GM12878 (cell line): ENCODE measurements around the gene EYS.

Experiments used
- BRCA1 ChIP-seq: IDR thresholded peaks from 2 replicates; pipeline ENCODE4 v1.6.1; 2011; ENCODE audit warnings: low read depth, low read length, improper control_type of control experiment
- CREM ChIP-seq: IDR thresholded peaks from 2 replicates; pipeline ENCODE4 v1.6.1; 2014; ENCODE audit warnings: antibody characterized with exemption, low read depth
- HDGF ChIP-seq: fragments of 450-650 bp; IDR thresholded peaks from 2 replicates; pipeline ENCODE4 v1.6.1; 2016; ENCODE audit warnings: antibody characterized with exemption
- POLR2AphosphoS5 ChIP-seq: IDR thresholded peaks from 2 replicates; pipeline ENCODE4 v1.6.1; 2011; ENCODE audit warnings: mild to moderate bottlenecking, low read length, inconsistent platforms
- RFX5 ChIP-seq: IDR thresholded peaks from 2 replicates; pipeline ENCODE4 v1.6.1; 2011; ENCODE audit warnings: low read depth, low read length, improper control_type of control experiment
- SIN3A ChIP-seq: IDR thresholded peaks from 2 replicates; pipeline ENCODE4 v1.6.1; 2012; ENCODE audit warnings: low read depth, low read length, improper control_type of control experiment
- TAF1 ChIP-seq: IDR thresholded peaks from 2 replicates; pipeline ENCODE4 v1.6.1; 2011; ENCODE audit warnings: mild to moderate bottlenecking, low read depth, low read length, borderline replicate concordance
- TBL1XR1 ChIP-seq: IDR thresholded peaks from 2 replicates; pipeline ENCODE4 v1.6.1; 2012; ENCODE audit warnings: low read depth, low read length, improper control_type of control experiment
- ZNF217 ChIP-seq: fragments of 450-650 bp; IDR thresholded peaks from 2 replicates; pipeline ENCODE4 v1.6.1; 2017; ENCODE audit warnings: antibody characterized with exemption, mild to moderate bottlenecking
- ZNF274 ChIP-seq: IDR thresholded peaks from one replicate; pipeline ENCODE4 v1.8.0; 2011; ENCODE audit not compliant: insufficient read length, insufficient read depth
- TF ChIP-seq, protein P1 (sequence below): IDR thresholded peaks from 2 replicates; pipeline ENCODE4 v1.6.1; 2012; ENCODE audit warnings: low read depth, low read length, improper control_type of control experiment
- TF ChIP-seq, protein P2 (sequence below), 3 experiments: IDR thresholded peaks in 2 of 3; conservative IDR thresholded peaks in 1 of 3; 2 replicates each; pipeline ENCODE4 v1.5.1; 2011; ENCODE audit warnings: low read depth in 3 of 3, low read length in 3 of 3, mild to moderate bottlenecking in 3 of 3, control low read depth in 2 of 3, moderate library complexity in 2 of 3, inconsistent platforms in 1 of 3, mixed read lengths in 1 of 3; ENCODE audit not compliant: control insufficient read depth in 2 of 3, insufficient read depth in 1 of 3; ENCODE audit errors: extremely low read depth in 1 of 3
- TF ChIP-seq, protein P3 (sequence below): IDR thresholded peaks from 2 replicates; pipeline ENCODE4 v1.6.1; 2011; ENCODE audit warnings: borderline replicate concordance, low read depth, mild to moderate bottlenecking, moderate library complexity, low read length; ENCODE audit not compliant: insufficient read depth, poor library complexity, severe bottlenecking
- TF ChIP-seq, protein P4 (sequence below): fragments of 450-650 bp; IDR thresholded peaks from 2 replicates; pipeline ENCODE4 v1.6.1; 2014; ENCODE audit warnings: mild to moderate bottlenecking

DNA sequence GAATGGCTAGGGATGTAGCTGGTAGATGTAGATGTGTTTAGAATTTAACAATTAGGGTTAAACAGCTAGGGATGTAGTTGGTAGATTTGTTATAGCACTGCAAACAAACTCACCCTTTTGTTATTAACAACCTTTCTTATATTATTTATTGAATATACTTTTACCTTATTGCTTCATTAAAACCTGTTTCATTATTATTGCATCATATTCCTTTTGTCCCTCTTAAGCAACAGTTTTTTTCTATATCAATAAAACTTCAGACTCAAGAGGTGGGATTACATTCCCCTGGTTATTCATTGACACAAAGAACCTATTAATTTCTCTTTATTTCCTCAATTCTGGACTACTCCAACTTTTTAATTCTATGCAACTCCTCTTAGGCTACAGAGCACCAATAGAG, 661.2 kb downstream of the EYS start:
- TF ChIP-seq POLR2AphosphoS5 (no peak), ZNF217 (no peak), ZNF274 (no peak), CREM (no peak), TAF1 (no peak), SIN3A (no peak), RFX5 (no peak), BRCA1 (no peak), TBL1XR1 (no peak), HDGF (no peak)
- TF ChIP-seq, protein P1, sequence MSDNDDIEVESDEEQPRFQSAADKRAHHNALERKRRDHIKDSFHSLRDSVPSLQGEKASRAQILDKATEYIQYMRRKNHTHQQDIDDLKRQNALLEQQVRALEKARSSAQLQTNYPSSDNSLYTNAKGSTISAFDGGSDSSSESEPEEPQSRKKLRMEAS, result no peak
- TF ChIP-seq, protein P2, sequence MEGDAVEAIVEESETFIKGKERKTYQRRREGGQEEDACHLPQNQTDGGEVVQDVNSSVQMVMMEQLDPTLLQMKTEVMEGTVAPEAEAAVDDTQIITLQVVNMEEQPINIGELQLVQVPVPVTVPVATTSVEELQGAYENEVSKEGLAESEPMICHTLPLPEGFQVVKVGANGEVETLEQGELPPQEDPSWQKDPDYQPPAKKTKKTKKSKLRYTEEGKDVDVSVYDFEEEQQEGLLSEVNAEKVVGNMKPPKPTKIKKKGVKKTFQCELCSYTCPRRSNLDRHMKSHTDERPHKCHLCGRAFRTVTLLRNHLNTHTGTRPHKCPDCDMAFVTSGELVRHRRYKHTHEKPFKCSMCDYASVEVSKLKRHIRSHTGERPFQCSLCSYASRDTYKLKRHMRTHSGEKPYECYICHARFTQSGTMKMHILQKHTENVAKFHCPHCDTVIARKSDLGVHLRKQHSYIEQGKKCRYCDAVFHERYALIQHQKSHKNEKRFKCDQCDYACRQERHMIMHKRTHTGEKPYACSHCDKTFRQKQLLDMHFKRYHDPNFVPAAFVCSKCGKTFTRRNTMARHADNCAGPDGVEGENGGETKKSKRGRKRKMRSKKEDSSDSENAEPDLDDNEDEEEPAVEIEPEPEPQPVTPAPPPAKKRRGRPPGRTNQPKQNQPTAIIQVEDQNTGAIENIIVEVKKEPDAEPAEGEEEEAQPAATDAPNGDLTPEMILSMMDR (IDR thresholded peaks at IDR 0.05 in 2 of 3, conservative IDR thresholded peaks at IDR 0.05 in 1 of 3; ENCODE audit: control insufficient read depth in 2 of 3, extremely low read depth in 1 of 3, insufficient read depth in 1 of 3, low read depth in 3 of 3, low read length in 3 of 3), result no peak
- TF ChIP-seq, protein P3, sequence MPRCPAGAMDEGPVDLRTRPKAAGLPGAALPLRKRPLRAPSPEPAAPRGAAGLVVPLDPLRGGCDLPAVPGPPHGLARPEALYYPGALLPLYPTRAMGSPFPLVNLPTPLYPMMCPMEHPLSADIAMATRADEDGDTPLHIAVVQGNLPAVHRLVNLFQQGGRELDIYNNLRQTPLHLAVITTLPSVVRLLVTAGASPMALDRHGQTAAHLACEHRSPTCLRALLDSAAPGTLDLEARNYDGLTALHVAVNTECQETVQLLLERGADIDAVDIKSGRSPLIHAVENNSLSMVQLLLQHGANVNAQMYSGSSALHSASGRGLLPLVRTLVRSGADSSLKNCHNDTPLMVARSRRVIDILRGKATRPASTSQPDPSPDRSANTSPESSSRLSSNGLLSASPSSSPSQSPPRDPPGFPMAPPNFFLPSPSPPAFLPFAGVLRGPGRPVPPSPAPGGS, result no peak
- TF ChIP-seq, protein P4, sequence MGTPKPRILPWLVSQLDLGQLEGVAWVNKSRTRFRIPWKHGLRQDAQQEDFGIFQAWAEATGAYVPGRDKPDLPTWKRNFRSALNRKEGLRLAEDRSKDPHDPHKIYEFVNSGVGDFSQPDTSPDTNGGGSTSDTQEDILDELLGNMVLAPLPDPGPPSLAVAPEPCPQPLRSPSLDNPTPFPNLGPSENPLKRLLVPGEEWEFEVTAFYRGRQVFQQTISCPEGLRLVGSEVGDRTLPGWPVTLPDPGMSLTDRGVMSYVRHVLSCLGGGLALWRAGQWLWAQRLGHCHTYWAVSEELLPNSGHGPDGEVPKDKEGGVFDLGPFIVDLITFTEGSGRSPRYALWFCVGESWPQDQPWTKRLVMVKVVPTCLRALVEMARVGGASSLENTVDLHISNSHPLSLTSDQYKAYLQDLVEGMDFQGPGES, result no peak
